ENCODE data around the gene ZPBP2. TPM values are rescaled to one million over a fixed set of nuclear protein-coding genes. Genes with fewer than 3 reads are reported as not detected.

Gene ZPBP2
- total RNA-seq, 1 experiment from 2014 or later = not detected

DNA sequence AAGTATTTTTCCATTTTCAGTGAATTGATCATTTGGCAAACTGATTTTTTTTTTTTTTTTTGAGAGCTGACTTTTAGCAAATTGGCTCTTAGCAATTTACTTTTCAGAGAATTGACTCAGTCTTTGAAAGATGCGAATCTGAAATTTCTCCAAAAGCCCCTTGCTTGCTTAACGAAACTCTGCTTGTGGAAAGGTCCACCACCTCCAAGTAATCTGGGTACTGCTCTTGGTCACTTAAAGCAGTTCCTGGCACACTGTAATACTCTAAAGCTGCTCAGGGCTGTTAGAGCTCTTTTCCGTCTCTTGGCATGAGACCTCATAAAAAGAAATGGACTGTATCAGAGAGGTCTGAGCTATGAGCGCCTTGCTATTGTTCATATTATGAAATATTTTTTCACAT, 47.6 kb downstream of the ZPBP2 start:
- Histone ChIP-seq H2BK120ac (ENCODE audit: low read depth, low read length, poor library complexity, severe bottlenecking) (no peak overlapping the region), H4K91ac (ENCODE audit: insufficient read length, low read depth, low read length) (no peak overlapping the region), H3K79me2 (ENCODE audit: insufficient read depth, low read length) (no peaks in the 10 kb centered on the region), H2BK15ac (ENCODE audit: low read depth, low read length) (no peak overlapping the region), H3K23me2 (ENCODE audit: insufficient read length, low read depth, low read length, poor library complexity, severe bottlenecking) (no peaks in the 10 kb centered on the region), H3K79me1 (ENCODE audit: insufficient read depth, low read depth, low read length, poor library complexity, severe bottlenecking) (no peaks in the 10 kb centered on the region), H3K4me1 (ENCODE audit: insufficient read depth, low read length) (no peaks in the 10 kb centered on the region), H2AK5ac (ENCODE audit: insufficient read length, low read length) (no peak overlapping the region), H2BK12ac (ENCODE audit: insufficient read length, low read depth, low read length) (no peak overlapping the region), H3K56ac (ENCODE audit: insufficient read length, low read depth, low read length) (no peak overlapping the region), H3K4me2 (ENCODE audit: insufficient read depth, insufficient read length, low read length) (no peak overlapping the region), H3K4ac (ENCODE audit: low read depth, low read length) (no peak overlapping the region), H3K27me3 (ENCODE audit: insufficient read depth, low read length) (no peaks in the 10 kb centered on the region), H3K14ac (ENCODE audit: insufficient read depth, low read length) (no peak overlapping the region), H4K8ac (replicated peaks; ENCODE audit: insufficient read length, low read depth, low read length) (no peak overlapping the region), H3K23ac (ENCODE audit: insufficient read length, low read depth, low read length) (no peak overlapping the region), H3K9me3 (ENCODE audit: control insufficient read depth, low read depth, low read length) (no peaks in the 10 kb centered on the region), H4K5ac (ENCODE audit: insufficient read length, low read depth, low read length) (no peak overlapping the region), H2BK5ac (ENCODE audit: insufficient read length, low read length) (no peak overlapping the region), H3T11ph (ENCODE audit: low read length) (no peak overlapping the region), H4K20me1 (ENCODE audit: control insufficient read depth, insufficient read depth, insufficient read length) (no peaks in the 10 kb centered on the region), H3K9ac (ENCODE audit: extremely low read depth, insufficient read length, low read length) (no peak overlapping the region), H2BK20ac (ENCODE audit: low read depth, low read length, poor library complexity, severe bottlenecking) (no peak overlapping the region), H2AFZ (ENCODE audit: low read length) (no peak overlapping the region), H3K27ac (ENCODE audit: insufficient read length, low read depth, low read length) (no peak overlapping the region), H3K18ac (ENCODE audit: insufficient read length, low read depth, low read length) (no peak overlapping the region)
- Mint-ChIP-seq H3K9me3 (no peaks in the 10 kb centered on the region), H3K4me1 (peaks cover 0 to 2% of the 10 kb centered on the region in 2 experiments; a peak in 1 of 4 replicates), H3K27me3 (ENCODE audit: low read depth) (no peaks in the 10 kb centered on the region; the same call in 1 of the 2 replicates), H3K4me3 (no peak overlapping the region), H3K36me3 (ENCODE audit: insufficient read depth in 1 of 3, low read depth in 3 of 3) (peaks cover 9 to 28% (median 21%) of the 10 kb centered on the region in 3 experiments; a peak in 5 of 7 replicates), H3K27ac (no peak overlapping the region)
- no CpG with 5 or more reads among the region's 4 CpGs for WGBS (ENCODE audit: extremely low coverage, insufficient read length, low lambda C conversion rate)
- TF ChIP-seq, protein P1, sequence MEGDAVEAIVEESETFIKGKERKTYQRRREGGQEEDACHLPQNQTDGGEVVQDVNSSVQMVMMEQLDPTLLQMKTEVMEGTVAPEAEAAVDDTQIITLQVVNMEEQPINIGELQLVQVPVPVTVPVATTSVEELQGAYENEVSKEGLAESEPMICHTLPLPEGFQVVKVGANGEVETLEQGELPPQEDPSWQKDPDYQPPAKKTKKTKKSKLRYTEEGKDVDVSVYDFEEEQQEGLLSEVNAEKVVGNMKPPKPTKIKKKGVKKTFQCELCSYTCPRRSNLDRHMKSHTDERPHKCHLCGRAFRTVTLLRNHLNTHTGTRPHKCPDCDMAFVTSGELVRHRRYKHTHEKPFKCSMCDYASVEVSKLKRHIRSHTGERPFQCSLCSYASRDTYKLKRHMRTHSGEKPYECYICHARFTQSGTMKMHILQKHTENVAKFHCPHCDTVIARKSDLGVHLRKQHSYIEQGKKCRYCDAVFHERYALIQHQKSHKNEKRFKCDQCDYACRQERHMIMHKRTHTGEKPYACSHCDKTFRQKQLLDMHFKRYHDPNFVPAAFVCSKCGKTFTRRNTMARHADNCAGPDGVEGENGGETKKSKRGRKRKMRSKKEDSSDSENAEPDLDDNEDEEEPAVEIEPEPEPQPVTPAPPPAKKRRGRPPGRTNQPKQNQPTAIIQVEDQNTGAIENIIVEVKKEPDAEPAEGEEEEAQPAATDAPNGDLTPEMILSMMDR (conservative IDR thresholded peaks at IDR 0.05) = no peak
- DNase-seq = no peak

All from H9 (cell line).